OCI-LY1 (cell line): ENCODE results near the gene PRR5L.

ENCODE experiments used
- EZH2 ChIP-seq: fragments of 200-600 bp; sonication (generic), shearing (Covaris generic); IDR thresholded peaks from 2 replicates; pipeline ENCODE4 v1.8.0; 2017; ENCODE audit warnings: borderline replicate concordance, mixed run types, mild to moderate bottlenecking, antibody characterized with exemption, low read length, moderate library complexity, mixed read lengths
- TF ChIP-seq, protein P1 (sequence below): fragments of 200-600 bp; sonication (generic), shearing (Covaris generic); IDR thresholded peaks from 2 replicates; pipeline ENCODE4 v1.5.1; 2017; ENCODE audit warnings: mild to moderate bottlenecking, antibody characterized with exemption, low read length, moderate library complexity, mixed read lengths

DNA sequence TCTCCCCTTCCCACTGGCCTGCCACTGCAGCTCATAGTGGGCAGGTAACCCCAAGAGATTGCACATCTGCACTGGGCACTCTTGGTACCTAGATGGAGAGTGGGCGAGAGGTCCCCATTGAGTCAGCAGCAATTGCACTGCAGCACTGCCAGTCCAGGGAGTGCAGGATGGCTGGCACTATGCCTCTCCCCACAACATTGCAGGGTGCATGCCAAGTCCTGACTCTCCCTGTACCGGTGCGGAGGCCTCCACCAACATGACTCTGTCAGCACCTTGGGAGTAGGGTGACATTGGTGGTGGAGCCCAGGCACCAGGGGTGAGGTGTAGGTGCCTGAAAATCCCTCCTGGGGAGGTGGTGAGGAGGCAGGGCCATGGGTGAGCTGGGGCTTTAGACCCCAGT is 131.8 kb downstream of the PRR5L start:
- TF ChIP-seq, protein P1, sequence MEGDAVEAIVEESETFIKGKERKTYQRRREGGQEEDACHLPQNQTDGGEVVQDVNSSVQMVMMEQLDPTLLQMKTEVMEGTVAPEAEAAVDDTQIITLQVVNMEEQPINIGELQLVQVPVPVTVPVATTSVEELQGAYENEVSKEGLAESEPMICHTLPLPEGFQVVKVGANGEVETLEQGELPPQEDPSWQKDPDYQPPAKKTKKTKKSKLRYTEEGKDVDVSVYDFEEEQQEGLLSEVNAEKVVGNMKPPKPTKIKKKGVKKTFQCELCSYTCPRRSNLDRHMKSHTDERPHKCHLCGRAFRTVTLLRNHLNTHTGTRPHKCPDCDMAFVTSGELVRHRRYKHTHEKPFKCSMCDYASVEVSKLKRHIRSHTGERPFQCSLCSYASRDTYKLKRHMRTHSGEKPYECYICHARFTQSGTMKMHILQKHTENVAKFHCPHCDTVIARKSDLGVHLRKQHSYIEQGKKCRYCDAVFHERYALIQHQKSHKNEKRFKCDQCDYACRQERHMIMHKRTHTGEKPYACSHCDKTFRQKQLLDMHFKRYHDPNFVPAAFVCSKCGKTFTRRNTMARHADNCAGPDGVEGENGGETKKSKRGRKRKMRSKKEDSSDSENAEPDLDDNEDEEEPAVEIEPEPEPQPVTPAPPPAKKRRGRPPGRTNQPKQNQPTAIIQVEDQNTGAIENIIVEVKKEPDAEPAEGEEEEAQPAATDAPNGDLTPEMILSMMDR, result no peak
- no peak for TF ChIP-seq EZH2
